T47D (cell line): ENCODE results near the gene SH3D21.

Source experiments
- DNase-seq, 2 experiments: peaks; one replicate each; pipeline versions ENCODE4 v3.0.0 to v3.0.0-alpha.2; 2011 to 2012; ENCODE audit warnings: low read depth in 1 of 2, low spot score in 1 of 2
- JUND ChIP-seq: IDR thresholded peaks from 2 replicates; pipeline ENCODE4 v1.6.1; 2012; ENCODE audit warnings: low read depth
- in situ Hi-C: cut with HindIII; loops from 2 replicates; pipeline ENCODE4 v1.10.0; 2016; ENCODE audit warnings: low sequenced_read_pairs, low pct_unique_long_range_greater_than_20kb

The SH3D21 gene

GRCh38 chr1:36306210-36306901 is at the start of gene SH3D21:
TSS of gene SH3D21 (plus strand) at chr1:36306368. CDS start at chr1:36306421, 53 bp downstream.
- in situ Hi-C loops: no loop called here
- no peak for TF ChIP-seq JUND
- DNase-seq: no peak

- no peak for DNase-seq
- in situ Hi-C loops: no loop called here
- TF ChIP-seq JUND: no peak
These were observed 49.4 kb upstream of the SH3D21 start for GRCh38 chr1:36256558-36257374.

GRCh38 chr1:36257375-36257767 is 48.8 kb upstream of the SH3D21 start:
- TF ChIP-seq JUND: no peak
- in situ Hi-C loops: no loop called here
- peak in 1 of 2 experiments; percentile 23 for DNase-seq

GRCh38 chr1:36258960-36259344 is 47.2 kb upstream of the SH3D21 start:
- peak in 1 of 2 experiments; percentile 63 for DNase-seq
- no peak for TF ChIP-seq JUND
- in situ Hi-C loops: no loop called here

- in situ Hi-C loops: no loop called here
- no peak; the same call in 1 of the 2 replicates for TF ChIP-seq JUND
- DNase-seq: peak in 1 of 2 experiments; percentile 88
These were observed 37.2 kb upstream of the SH3D21 start for GRCh38 chr1:36268981-36269380.

GRCh38 chr1:36269408-36269838 is 36.7 kb upstream of the SH3D21 start:
- TF ChIP-seq JUND: no peak
- in situ Hi-C loops: no loop called here
- DNase-seq: peak in 1 of 2 experiments; percentile 90

- no peak for TF ChIP-seq JUND
- in situ Hi-C loops: no loop called here
- no peak for DNase-seq
These were observed 33.1 kb upstream of the SH3D21 start for GRCh38 chr1:36273024-36273423.

- in situ Hi-C loops: no loop called here
- DNase-seq: no peak
- TF ChIP-seq JUND: no peak
These were observed 32.0 kb upstream of the SH3D21 start for GRCh38 chr1:36274201-36274600.

GRCh38 chr1:36276688-36277087 is 29.5 kb upstream of the SH3D21 start:
- in situ Hi-C loops: no loop called here
- no peak for DNase-seq
- no peak for TF ChIP-seq JUND

- in situ Hi-C loops: no loop called here
- DNase-seq: no peak
- no peak for TF ChIP-seq JUND
These were observed 26.9 kb upstream of the SH3D21 start for GRCh38 chr1:36279110-36279788.

- in situ Hi-C loops: no loop called here
- no peak for TF ChIP-seq JUND
- no peak for DNase-seq
These were observed 26.3 kb upstream of the SH3D21 start for GRCh38 chr1:36279789-36280296.

- in situ Hi-C loops: no loop called here
- DNase-seq: no peak
- no peak for TF ChIP-seq JUND
These were observed 22.1 kb upstream of the SH3D21 start for GRCh38 chr1:36284061-36284460.
